GM23248 (cell line): Measurements from ENCODE around the gene LEUTX. TPM values are rescaled to one million over a fixed set of nuclear protein-coding genes. Genes with fewer than 3 reads are reported as not detected.

ENCODE experiments used
- DNase-seq: peaks from one replicate; pipeline ENCODE4 v3.0.0-alpha.2; 2015
- H2AFZ ChIP-seq: fragments of 200-600 bp; sonication (generic); 2 replicates; pipeline ENCODE4 v1.6.1; 2016; ENCODE audit warnings: antibody characterized with exemption
- H3F3A ChIP-seq: fragments of 200-600 bp; sonication (generic); 2 replicates; pipeline ENCODE4 v1.6.1; 2016; ENCODE audit warnings: mild to moderate bottlenecking, antibody characterized with exemption, mixed run types; ENCODE audit not compliant: insufficient read depth
- H3K27ac ChIP-seq: fragments of 200-600 bp; sonication (generic); 2 replicates; pipeline ENCODE4 v1.5.1; 2016; ENCODE audit warnings: mild to moderate bottlenecking
- H3K27me3 ChIP-seq: fragments of 200-600 bp; sonication (generic); replicated peaks from 2 replicates; pipeline ENCODE4 v1.6.1; 2016; ENCODE audit warnings: mild to moderate bottlenecking; ENCODE audit not compliant: insufficient read depth
- H3K36me3 ChIP-seq: fragments of 200-600 bp; sonication (generic); 2 replicates; pipeline ENCODE4 v1.6.1; 2016; ENCODE audit warnings: low read depth, mild to moderate bottlenecking
- H3K4me1 ChIP-seq: fragments of 200-600 bp; sonication (generic); 2 replicates; pipeline ENCODE4 v1.6.1; 2016; ENCODE audit warnings: mild to moderate bottlenecking; ENCODE audit not compliant: insufficient read depth
- H3K4me2 ChIP-seq: fragments of 200-600 bp; sonication (generic); one replicate; pipeline ENCODE4 v1.6.1; 2016; ENCODE audit warnings: mild to moderate bottlenecking; ENCODE audit not compliant: unreplicated experiment
- H3K4me3 ChIP-seq: fragments of 200-600 bp; sonication (generic); 2 replicates; pipeline ENCODE4 v1.5.1; 2016; ENCODE audit warnings: mild to moderate bottlenecking
- H3K79me2 ChIP-seq: fragments of 200-600 bp; sonication (generic); 2 replicates; pipeline ENCODE4 v1.6.1; 2016; ENCODE audit warnings: mild to moderate bottlenecking; ENCODE audit not compliant: insufficient read depth
- H3K9ac ChIP-seq: fragments of 200-600 bp; sonication (generic); 2 replicates; pipeline ENCODE4 v1.6.1; 2016; ENCODE audit warnings: mild to moderate bottlenecking
- H3K9me2 ChIP-seq: fragments of 200-600 bp; sonication (generic); 2 replicates; pipeline ENCODE4 v1.6.1; 2016; ENCODE audit warnings: mixed run types, mild to moderate bottlenecking, moderate library complexity; ENCODE audit not compliant: insufficient read depth
- H3K9me3 ChIP-seq: fragments of 200-600 bp; sonication (generic); one replicate; pipeline ENCODE4 v1.6.1; 2017; ENCODE audit warnings: low read depth
- H4K20me1 ChIP-seq: fragments of 200-600 bp; sonication (generic); 2 replicates; pipeline ENCODE4 v1.6.0; 2016; ENCODE audit not compliant: insufficient read depth
- EZH2 ChIP-seq: fragments of 200-600 bp; sonication (generic); IDR thresholded peaks from 2 replicates; pipeline ENCODE4 v1.6.1; 2018; ENCODE audit warnings: antibody characterized with exemption, mild to moderate bottlenecking; ENCODE audit not compliant: insufficient read depth, poor library complexity, severe bottlenecking
- EZH2phosphoT487 ChIP-seq: fragments of 200-600 bp; sonication (generic); IDR thresholded peaks from 2 replicates; pipeline ENCODE4 v1.6.1; 2018; ENCODE audit warnings: antibody characterized with exemption, moderate library complexity, mild to moderate bottlenecking, low read depth; ENCODE audit not compliant: insufficient read depth
- WGBS, 2 experiments: methylation state at CpG; one replicate each; pipeline ENCODE4 v1.1.6; 2015 to 2017; ENCODE audit warnings: low lambda C conversion rate in 2 of 2, low coverage in 1 of 2; ENCODE audit errors: missing lambda C conversion rate in 2 of 2; 5-methylcytosine and 5-hydroxymethylcytosine counted together
- in situ Hi-C: fragments of 300-500 bp; cut with MboI; formaldehyde crosslinking; loops from 2 replicates; pipeline ENCODE4 v1.15.0; 2020
- polyA plus RNA-seq: library from polyadenylated mRNA; unstranded; fragments of >200 nt; fragmentation: Nextera tagmentation; extraction: Ambion mirVana; gene quantifications from 2 replicates; pipeline ENCODE4 v1.2.1, GENCODE V29; 2016
- total RNA-seq: library from RNA; depleted of rRNA; stranded (reverse); fragments of >200 nt; shearing (Covaris generic); gene quantifications from 2 replicates; pipeline ENCODE4 v1.2.3, GENCODE V29; 2014

LEUTX gene
- total and polyA plus RNA-seq, 2 experiments from 2014 or later: not detected

DNA sequence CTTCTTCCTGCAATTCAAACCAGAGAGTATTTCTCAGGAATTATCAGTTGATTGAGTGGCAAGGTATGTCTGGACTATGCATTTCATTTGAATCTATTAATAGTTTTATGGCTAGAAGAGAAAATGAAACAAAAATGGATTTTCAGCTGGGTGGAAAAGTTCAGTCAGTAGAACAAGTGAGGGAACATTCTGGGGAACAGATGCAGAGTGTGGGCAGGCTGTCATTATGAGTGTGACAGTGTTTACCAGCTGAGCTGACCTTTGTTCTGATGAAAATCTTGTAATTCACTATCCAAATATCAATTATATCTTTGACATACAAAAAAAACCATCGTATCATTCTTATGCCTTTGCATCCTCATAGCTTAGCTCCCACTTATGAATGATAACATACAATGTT, 38.3 kb upstream of the LEUTX start:
- whole genome bisulfite sequencing, 2 experiments: 37 to 64% methylated on average over 1 of the region's 1 CpG
- Histone ChIP-seq H4K20me1 (no peaks in the 10 kb centered on the region), H3K9ac (no peak overlapping the region), H3K4me3 (no peak overlapping the region), H3F3A (no peaks in the 10 kb centered on the region), H3K27me3 (no peaks in the 10 kb centered on the region), H3K4me2 (no peak overlapping the region), H3K9me3 (no peaks in the 10 kb centered on the region), H3K9me2 (no peaks in the 10 kb centered on the region), H2AFZ (no peak overlapping the region), H3K4me1 (no peaks in the 10 kb centered on the region), H3K36me3 (no peaks in the 10 kb centered on the region), H3K27ac (no peak overlapping the region), H3K79me2 (no peaks in the 10 kb centered on the region)
- DNase-seq: no peak
- in situ Hi-C loops: no loop called here
- no peak for TF ChIP-seq EZH2phosphoT487

DNA sequence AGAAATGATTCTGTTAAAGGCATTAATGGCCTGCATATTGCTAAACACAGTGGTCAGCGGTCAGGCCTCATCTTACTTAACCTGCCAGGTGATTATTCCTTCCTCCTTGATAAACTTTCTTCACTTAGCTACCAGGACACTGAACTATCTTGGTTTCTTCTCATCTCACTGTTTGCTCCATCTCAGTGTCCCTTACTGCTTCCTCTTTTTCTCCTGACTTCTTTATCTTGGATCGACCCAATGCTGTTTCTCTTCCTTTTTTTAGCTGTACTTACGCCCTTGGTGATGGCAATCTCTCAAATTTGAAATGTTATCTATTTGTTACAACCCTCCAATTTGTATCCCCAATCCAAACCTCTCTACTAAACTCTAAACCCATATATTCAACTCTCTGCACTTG, 33.0 kb upstream of the LEUTX start:
- Histone ChIP-seq H3K27ac (no peak overlapping the region), H3K9ac (no peak overlapping the region), H3K9me3 (no peaks in the 10 kb centered on the region), H3K4me2 (no peak overlapping the region), H3K4me1 (no peaks in the 10 kb centered on the region), H3K27me3 (peaks cover 3% of the 10 kb centered on the region; the same call in 1 of the 2 replicates), H3K36me3 (no peaks in the 10 kb centered on the region), H3K9me2 (no peaks in the 10 kb centered on the region), H3F3A (no peaks in the 10 kb centered on the region), H3K79me2 (no peaks in the 10 kb centered on the region), H3K4me3 (no peak overlapping the region), H2AFZ (no peak overlapping the region), H4K20me1 (no peaks in the 10 kb centered on the region)
- in situ Hi-C loops: no loop called here
- no peak for DNase-seq
- TF ChIP-seq EZH2phosphoT487 (no peak), EZH2 (no peak)
- 11 to 13% methylated on average over 3 of the region's 3 CpGs for WGBS, 2 experiments

DNA sequence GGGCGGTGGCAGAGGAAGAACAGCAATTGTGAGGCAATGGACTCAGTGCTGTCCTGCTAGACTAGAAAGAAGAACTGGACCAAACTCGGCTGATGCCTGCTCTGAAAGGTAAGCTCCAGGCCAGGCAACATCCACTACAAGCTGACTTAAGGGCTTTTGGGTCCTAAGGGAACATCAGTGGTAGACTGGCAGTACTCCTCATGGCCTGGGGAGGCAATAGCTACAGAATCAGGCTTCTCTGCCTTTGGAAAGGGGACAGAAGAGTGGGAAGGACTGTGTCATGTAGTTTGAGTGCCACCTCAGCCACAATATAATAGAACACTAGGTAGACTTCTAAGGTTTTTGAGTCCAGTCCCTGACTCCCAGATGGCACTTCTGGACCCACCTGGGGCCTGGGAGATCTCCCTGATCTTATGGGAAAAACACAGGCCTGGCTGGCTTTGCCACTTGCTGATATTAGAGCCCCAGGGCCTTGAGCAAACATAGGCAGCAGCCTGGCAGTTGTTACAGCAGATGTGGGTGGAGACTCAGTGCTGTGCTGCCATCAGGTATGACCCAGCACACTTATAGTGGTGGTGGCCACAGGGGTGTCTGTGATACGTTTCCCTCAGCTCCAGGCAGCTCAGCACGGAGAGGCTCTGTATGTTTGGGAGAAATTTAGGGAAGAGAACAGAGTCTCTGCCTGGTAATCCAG, 31.7 kb upstream of the LEUTX start:
- 3 to 17% methylated on average over 4 of the region's 4 CpGs for WGBS, 2 experiments
- H3K4me1 ChIP-seq: no peaks in the 10 kb centered on the region
- H3K27me3 ChIP-seq: peaks cover 3% of the 10 kb centered on the region; the same call in 1 of the 2 replicates
- H3K9me2 ChIP-seq: no peaks in the 10 kb centered on the region
- no peak overlapping the region for H3K4me3 ChIP-seq
- no peak overlapping the region for H3K4me2 ChIP-seq
- DNase-seq: no peak
- H3K9me3 ChIP-seq: no peaks in the 10 kb centered on the region
- H2AFZ ChIP-seq: no peak overlapping the region
- no peak overlapping the region for H3K9ac ChIP-seq
- no peak overlapping the region for H3K27ac ChIP-seq
- H3K79me2 ChIP-seq: no peaks in the 10 kb centered on the region
- H3F3A ChIP-seq: no peaks in the 10 kb centered on the region
- no peak for TF ChIP-seq EZH2phosphoT487
- H4K20me1 ChIP-seq: no peaks in the 10 kb centered on the region
- in situ Hi-C loops: no loop called here
- no peaks in the 10 kb centered on the region for H3K36me3 ChIP-seq

DNA sequence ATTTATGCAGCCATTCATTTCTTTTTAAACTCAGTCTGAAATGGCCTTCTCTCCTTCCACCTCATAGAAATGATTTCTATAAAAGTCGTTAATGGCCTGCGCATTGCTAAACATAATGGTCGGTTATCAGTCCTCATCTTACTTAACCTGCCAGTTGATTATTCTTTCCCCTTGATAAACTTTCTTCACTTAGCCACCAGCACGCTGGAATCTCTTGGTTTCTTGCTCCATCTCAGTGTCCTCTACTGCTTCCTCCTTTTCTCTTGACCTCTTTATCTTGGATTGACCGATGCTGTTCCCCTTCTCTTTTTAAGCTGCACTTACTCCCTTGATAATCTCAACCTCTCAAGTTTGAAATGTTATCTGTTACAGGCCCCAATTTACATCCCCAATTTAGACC, 28.7 kb upstream of the LEUTX start:
- no peaks in the 10 kb centered on the region for H3K9me2 ChIP-seq
- no peak overlapping the region for H2AFZ ChIP-seq
- no peak overlapping the region for H3K4me3 ChIP-seq
- H3K4me2 ChIP-seq: no peak overlapping the region
- H3K27ac ChIP-seq: no peak overlapping the region
- no peak for DNase-seq
- no peaks in the 10 kb centered on the region for H3F3A ChIP-seq
- H3K79me2 ChIP-seq: no peaks in the 10 kb centered on the region
- H3K4me1 ChIP-seq: no peaks in the 10 kb centered on the region
- no peak overlapping the region for H3K9ac ChIP-seq
- no peaks in the 10 kb centered on the region for H3K9me3 ChIP-seq
- 44 to 48% methylated on average over 5 of the region's 5 CpGs for WGBS, 2 experiments
- TF ChIP-seq EZH2 (no peak), EZH2phosphoT487 (no peak)
- peaks cover 9% of the 10 kb centered on the region; the same call in 1 of the 2 replicates for H3K27me3 ChIP-seq
- no peaks in the 10 kb centered on the region for H4K20me1 ChIP-seq
- no peaks in the 10 kb centered on the region for H3K36me3 ChIP-seq
- in situ Hi-C loops: no loop called here

DNA sequence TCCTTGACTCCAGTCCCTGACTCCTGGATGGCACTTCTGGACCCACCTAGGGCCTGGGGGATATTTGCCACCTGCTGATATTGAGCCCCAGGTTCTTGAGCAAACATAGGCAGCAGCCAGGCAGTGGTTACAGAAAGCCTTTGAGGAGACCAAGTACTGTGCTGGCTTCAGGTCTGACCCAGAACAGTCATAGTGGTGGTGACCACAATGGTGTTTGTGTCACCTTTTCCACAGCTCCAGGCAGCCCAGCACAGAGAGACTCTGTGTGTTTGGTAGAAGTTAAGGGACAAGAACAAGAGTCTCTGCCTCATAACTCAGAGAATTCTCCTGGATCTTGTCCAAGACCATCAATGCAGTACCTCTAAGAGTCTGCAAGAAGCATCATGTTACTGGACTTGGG, 26.3 kb upstream of the LEUTX start:
- H4K20me1 ChIP-seq: no peaks in the 10 kb centered on the region
- no peaks in the 10 kb centered on the region for H3K79me2 ChIP-seq
- H3K4me3 ChIP-seq: no peak overlapping the region
- H3F3A ChIP-seq: no peaks in the 10 kb centered on the region
- no peaks in the 10 kb centered on the region for H3K36me3 ChIP-seq
- no peak overlapping the region for H2AFZ ChIP-seq
- H3K9me2 ChIP-seq: no peaks in the 10 kb centered on the region
- no peak for DNase-seq
- TF ChIP-seq EZH2 (no peak), EZH2phosphoT487 (no peak)
- H3K4me1 ChIP-seq: no peaks in the 10 kb centered on the region
- H3K27me3 ChIP-seq: peaks cover 9% of the 10 kb centered on the region; the same call in 1 of the 2 replicates
- no peak overlapping the region for H3K4me2 ChIP-seq
- no peak overlapping the region for H3K9ac ChIP-seq
- no peaks in the 10 kb centered on the region for H3K9me3 ChIP-seq
- H3K27ac ChIP-seq: no peak overlapping the region
- in situ Hi-C loops: no loop called here
